DMS153 (cell line): ENCODE measurements around the gene TRMT61B.

Experiments
- DNase-seq: peaks from one replicate; lab custom pipeline; 2025; lab: John Stamatoyannopoulos, UW

Gene TRMT61B

GRCh38 chr2:28870146-28870891, at the start of gene TRMT61B:
TSS of gene TRMT61B (minus strand) at chr2:28870309. CDS start at chr2:28870277, 32 bp downstream.
- DNase-seq: peak; percentile 91

GRCh38 chr2:28915939-28916338, 45.8 kb upstream of the TRMT61B start:
- DNase-seq: no peak

- DNase-seq: no peak
These were observed 39.7 kb upstream of the TRMT61B start for GRCh38 chr2:28909655-28910353.

GRCh38 chr2:28908172-28908571, 38.1 kb upstream of the TRMT61B start:
- no peak for DNase-seq

GRCh38 chr2:28906821-28907220, 36.7 kb upstream of the TRMT61B start:
- no peak for DNase-seq

- DNase-seq: no peak
These were observed 36.3 kb upstream of the TRMT61B start for GRCh38 chr2:28906376-28906775.

- no peak for DNase-seq
These were observed 35.4 kb upstream of the TRMT61B start for GRCh38 chr2:28905533-28905932.

GRCh38 chr2:28904802-28905457, 34.8 kb upstream of the TRMT61B start:
- DNase-seq: no peak

- no peak for DNase-seq
These were observed 34.2 kb upstream of the TRMT61B start for GRCh38 chr2:28904295-28904694.

- no peak for DNase-seq
These were observed 32.5 kb upstream of the TRMT61B start for GRCh38 chr2:28902584-28902983.

GRCh38 chr2:28901841-28902240, 31.7 kb upstream of the TRMT61B start:
- no peak for DNase-seq

- DNase-seq: no peak
These were observed 31.1 kb upstream of the TRMT61B start for GRCh38 chr2:28901202-28901601.

- no peak for DNase-seq
These were observed 27.9 kb upstream of the TRMT61B start for GRCh38 chr2:28898048-28898447.

GRCh38 chr2:28896906-28897305, 26.8 kb upstream of the TRMT61B start:
- DNase-seq: no peak

- no peak for DNase-seq
These were observed 25.2 kb upstream of the TRMT61B start for GRCh38 chr2:28895189-28895893.

GRCh38 chr2:28894470-28895188, 24.5 kb upstream of the TRMT61B start, which contains the start of gene WDR43:
TSS of gene WDR43 (plus strand) at chr2:28894667. CDS start at chr2:28894699, 32 bp downstream.
- DNase-seq: peak; percentile 98

- DNase-seq: no peak
These were observed 23.4 kb upstream of the TRMT61B start for GRCh38 chr2:28893488-28893887.

- DNase-seq: no peak
These were observed 10.1 kb upstream of the TRMT61B start for GRCh38 chr2:28880193-28880592.

GRCh38 chr2:28871620-28872019, 1.5 kb upstream of the TRMT61B start:
- DNase-seq: no peak

GRCh38 chr2:28869494-28870145, 489 bp downstream of the TRMT61B start:
- no peak for DNase-seq

- no peak for DNase-seq
These were observed 1.5 kb downstream of the TRMT61B start for GRCh38 chr2:28868611-28869010.
